Naive thymus-derived CD4-positive, alpha-beta T cell (primary cell): Measurements from ENCODE around the gene CELA3A. TPM values are rescaled to one million over a fixed set of nuclear protein-coding genes. Genes with fewer than 3 reads are reported as not detected.

Source experiments
- ATAC-seq: fragments of 150-1000 bp; cut with Tn5 transposase; 2 replicates; pipeline ENCODE4 v1.10.0; 2021; ENCODE audit warnings: mild to moderate bottlenecking, moderate library complexity
- CTCF ChIA-PET: fragments of 350-600 bp; sonication (Branson Sonifier 250); formaldehyde crosslinking; loops from one replicate; lab custom pipeline; 2021; ENCODE audit warnings: antibody characterized with exemption; lab: Charles Lee
- POLR2A ChIA-PET: fragments of 350-600 bp; sonication (Branson Sonifier 250); formaldehyde crosslinking; loops from one replicate; lab custom pipeline; 2021; ENCODE audit warnings: antibody characterized with exemption, inconsistent platforms; lab: Charles Lee
- DNase-seq, 9 donors: peaks; one replicate each; pipeline versions ENCODE4 v3.0.0 to v3.0.0-alpha.2; 2020 to 2022; ENCODE audit warnings: mixed read lengths in 1 of 9
- H3K27ac ChIP-seq: one replicate; pipeline ENCODE4 v1.7.0; 2013; ENCODE audit warnings: mild to moderate bottlenecking, low read depth, low read length, moderate library complexity
- H3K27me3 ChIP-seq, 2 donors: one replicate each; pipeline ENCODE4 v1.7.0; 2013; ENCODE audit warnings: low read length in 2 of 2, mild to moderate bottlenecking in 2 of 2, moderate library complexity in 2 of 2; ENCODE audit not compliant: control insufficient read depth in 2 of 2, insufficient read depth in 2 of 2
- H3K36me3 ChIP-seq, 3 experiments: 1 replicate in 2 of 3; 2 replicates in 1 of 3; pipeline ENCODE4 v1.7.0; 2013; ENCODE audit warnings: low read length in 3 of 3, mild to moderate bottlenecking in 3 of 3, moderate library complexity in 1 of 3; ENCODE audit not compliant: insufficient read depth in 3 of 3, control insufficient read depth in 2 of 3
- H3K4me1 ChIP-seq, 2 donors: one replicate each; pipeline ENCODE4 v1.7.0; 2013; ENCODE audit warnings: low read length in 2 of 2, mild to moderate bottlenecking in 2 of 2, moderate library complexity in 1 of 2; ENCODE audit not compliant: control insufficient read depth in 2 of 2, insufficient read depth in 2 of 2
- H3K4me3 ChIP-seq: 2 replicates; pipeline ENCODE4 v1.7.0; 2013; ENCODE audit warnings: mild to moderate bottlenecking, low read length
- H3K9me3 ChIP-seq, 3 experiments: 1 replicate in 2 of 3; 2 replicates in 1 of 3; pipeline ENCODE4 v1.7.0; 2013; ENCODE audit warnings: low read length in 3 of 3; ENCODE audit not compliant: control insufficient read depth in 2 of 3
- H3K27ac Mint-ChIP-seq, 9 donors: one replicate each; pipeline ENCODE4 v1.8.0; 2020 to 2022; ENCODE audit warnings: mixed read lengths in 9 of 9, mild to moderate bottlenecking in 8 of 9, moderate library complexity in 5 of 9, inconsistent platforms in 2 of 9
- H3K27me3 Mint-ChIP-seq, 5 donors: one replicate each; pipeline ENCODE4 v1.8.0; 2021 to 2022; ENCODE audit warnings: mixed read lengths in 5 of 5, mild to moderate bottlenecking in 1 of 5
- H3K36me3 Mint-ChIP-seq, 5 donors: one replicate each; pipeline ENCODE4 v1.8.0; 2020 to 2022; ENCODE audit warnings: mixed read lengths in 5 of 5, mild to moderate bottlenecking in 3 of 5, inconsistent platforms in 1 of 5
- H3K4me1 Mint-ChIP-seq, 7 donors: one replicate each; pipeline ENCODE4 v1.8.0; 2020 to 2022; ENCODE audit warnings: mixed read lengths in 7 of 7, mild to moderate bottlenecking in 3 of 7, inconsistent platforms in 1 of 7
- H3K4me3 Mint-ChIP-seq, 10 donors: one replicate each; pipeline ENCODE4 v1.8.0; 2020 to 2022; ENCODE audit warnings: mild to moderate bottlenecking in 10 of 10, mixed read lengths in 10 of 10, moderate library complexity in 6 of 10, inconsistent platforms in 2 of 10
- H3K9me3 Mint-ChIP-seq, 11 donors: one replicate each; pipeline ENCODE4 v1.8.0; 2020 to 2022; ENCODE audit warnings: mixed read lengths in 11 of 11, mild to moderate bottlenecking in 4 of 11, inconsistent platforms in 1 of 11, moderate library complexity in 1 of 11
- intact Hi-C, 2 donors: fragments of 100-400 bp; cut with micrococcal nuclease; formaldehyde crosslinking; loops; one replicate each; pipeline ENCODE4 v1.15.1; 2023
- polyA plus RNA-seq, 2 donors: library from polyadenylated mRNA; unstranded; fragments of 300-500 nt; fragmentation: Illumina TruSeq; gene quantifications; one replicate each; pipeline ENCODE4 v1.2.3, GENCODE V29; 2021
- total RNA-seq, 6 experiments: library from RNA in 5 of 6; stranded (reverse) in 5 of 6; gene quantifications; 1 replicate in 5 of 6; 2 replicates in 1 of 6; pipeline ENCODE4 v1.2.3 and lab custom pipeline; 2021 to 2026

Gene CELA3A
- total RNA-seq (not detected), polyA plus RNA-seq (not detected), total RNA-seq (lab: John Stamatoyannopoulos, UW) (not detected)

- no peak within 1 kb of the TSS for H3K4me3 ChIP-seq
- H3K27ac ChIP-seq = no peak within 1 kb of the TSS
- intact Hi-C loops = no loop called here
- CTCF ChIA-PET = no interaction called here
- ATAC-seq (no peak), DNase-seq (no peak)
- Mint-ChIP-seq H3K27me3 (no peaks in the 10 kb centered on the region), H3K27ac (peak within 1 kb of the TSS in 1 of 9 donors; percentile 90), H3K4me1 (peaks cover 0 to 2% (median 0%) of the 10 kb centered on the region in 7 donors), H3K4me3 (no peak within 1 kb of the TSS), H3K9me3 (peaks cover 0 to 3% (median 0%) of the 10 kb centered on the region in 11 donors), H3K36me3 (no peaks in the 10 kb centered on the region)
- H3K27me3 ChIP-seq = no peaks in the 10 kb centered on the region
- no peaks in the 10 kb centered on the region for H3K36me3 ChIP-seq
- POLR2A ChIA-PET = interaction anchor here (0.7 kb wide), 1 partner anchor 64 kb away, joined by 3 read pairs; no protein-coding TSS in a partner anchor
- H3K4me1 ChIP-seq = no peaks in the 10 kb centered on the region
- no peaks in the 10 kb centered on the region for H3K9me3 ChIP-seq
Measured at GRCh38 chr1:22001409-22001808, at the start of gene CELA3A. Gene CELA3A, plus strand, starts transcription at chr1:22001657. Its CDS starts 18 bp downstream, at chr1:22001675.

GRCh38 chr1:21952786-21953520, 48.5 kb upstream of the CELA3A start:
- Mint-ChIP-seq H3K27ac (peak overlapping the region in 5 of 9 donors; percentile 14 to 77 (median 59)), H3K9me3 (no peaks in the 10 kb centered on the region), H3K27me3 (peaks cover 0 to 2% (median 0%) of the 10 kb centered on the region in 5 donors), H3K4me1 (peaks cover 10 to 28% (median 20%) of the 10 kb centered on the region in 7 donors), H3K4me3 (no peak overlapping the region), H3K36me3 (no peaks in the 10 kb centered on the region)
- ATAC-seq (no peak), DNase-seq (no peak)
- Histone ChIP-seq H3K36me3 (no peaks in the 10 kb centered on the region), H3K27me3 (no peaks in the 10 kb centered on the region), H3K4me3 (no peak overlapping the region), H3K9me3 (no peaks in the 10 kb centered on the region), H3K27ac (no peak overlapping the region), H3K4me1 (peaks cover 8 to 24% of the 10 kb centered on the region in 2 donors)
- CTCF ChIA-PET = no interaction called here
- POLR2A ChIA-PET = no interaction called here
- intact Hi-C loops = no loop called here

GRCh38 chr1:21955058-21955457, 46.4 kb upstream of the CELA3A start:
- no peaks in the 10 kb centered on the region for H3K36me3 ChIP-seq
- ChIA-PET POLR2A (interaction anchor here (1.2 to 1.5 kb wide), 2 partner anchors 10 to 172 kb away, joined by 3 read pairs; partner anchors contain the start of gene USP48), CTCF (interaction anchor here (0.9 kb wide), 1 partner anchor 32 kb away, joined by 3 read pairs; no protein-coding TSS in a partner anchor)
- H3K9me3 Mint-ChIP-seq = no peaks in the 10 kb centered on the region
- H3K27ac Mint-ChIP-seq = peak overlapping the region in 3 of 9 donors; percentile 23 to 38 (median 29)
- no peak overlapping the region for H3K4me3 ChIP-seq
- no peaks in the 10 kb centered on the region for H3K27me3 ChIP-seq
- H3K36me3 Mint-ChIP-seq = no peaks in the 10 kb centered on the region
- no peaks in the 10 kb centered on the region for H3K9me3 ChIP-seq
- H3K27me3 Mint-ChIP-seq = peaks cover 0 to 7% (median 2%) of the 10 kb centered on the region in 5 donors
- no peak overlapping the region for H3K27ac ChIP-seq
- DNase-seq (no peak), ATAC-seq (no peak)
- H3K4me1 Mint-ChIP-seq = peaks cover 17 to 44% (median 29%) of the 10 kb centered on the region in 7 donors
- peaks cover 8 to 31% of the 10 kb centered on the region in 2 donors for H3K4me1 ChIP-seq
- intact Hi-C loops = no loop called here
- peak overlapping the region in 1 of 10 donors; percentile 14 for H3K4me3 Mint-ChIP-seq

- DNase-seq = no peak
- Histone ChIP-seq H3K36me3 (no peaks in the 10 kb centered on the region), H3K4me3 (no peak overlapping the region), H3K9me3 (no peaks in the 10 kb centered on the region), H3K4me1 (peaks cover 8 to 31% of the 10 kb centered on the region in 2 donors), H3K27me3 (no peaks in the 10 kb centered on the region), H3K27ac (peak overlapping the region; percentile 62)
- Mint-ChIP-seq H3K4me3 (peak overlapping the region in 9 of 10 donors; percentile 9 to 86 (median 80)), H3K27ac (peak overlapping the region in 7 of 9 donors; percentile 41 to 99 (median 93)), H3K4me1 (peaks cover 17 to 44% (median 29%) of the 10 kb centered on the region in 7 donors), H3K9me3 (no peaks in the 10 kb centered on the region), H3K27me3 (peaks cover 0 to 7% (median 2%) of the 10 kb centered on the region in 5 donors), H3K36me3 (no peaks in the 10 kb centered on the region)
- intact Hi-C loops = loop anchor here in 1 of 2 donors (2.0 kb wide), 2 partner anchors 47 to 297 kb away; no protein-coding TSS in a partner anchor
- no peak for ATAC-seq
- POLR2A ChIA-PET = interaction anchor here (1.2 to 2.2 kb wide), 3 partner anchors 11 to 172 kb away, joined by 3 to 10 read pairs (median 5); partner anchors contain the start of gene USP48
- CTCF ChIA-PET = interaction anchor here (0.9 to 1.4 kb wide), 2 partner anchors 13 to 33 kb away, joined by 3 read pairs; no protein-coding TSS in a partner anchor
Measured at GRCh38 chr1:21955501-21956281, 45.8 kb upstream of the CELA3A start.

GRCh38 chr1:21956720-21957552, 44.5 kb upstream of the CELA3A start:
- ATAC-seq = peak; percentile 96
- Histone ChIP-seq H3K36me3 (no peaks in the 10 kb centered on the region), H3K27ac (peak overlapping the region; percentile 62), H3K27me3 (no peaks in the 10 kb centered on the region), H3K4me1 (peaks cover 8 to 31% of the 10 kb centered on the region in 2 donors), H3K4me3 (peak overlapping the region; percentile 43), H3K9me3 (no peaks in the 10 kb centered on the region)
- Mint-ChIP-seq H3K9me3 (no peaks in the 10 kb centered on the region), H3K4me1 (peaks cover 17 to 44% (median 29%) of the 10 kb centered on the region in 7 donors), H3K27me3 (peaks cover 0 to 7% (median 2%) of the 10 kb centered on the region in 5 donors), H3K27ac (peak overlapping the region; percentile 77 to 99 (median 93)), H3K4me3 (peak overlapping the region; percentile 65 to 86 (median 80)), H3K36me3 (no peaks in the 10 kb centered on the region)
- intact Hi-C loops = loop anchor here in 1 of 2 donors (1.0 to 2.0 kb wide), 4 partner anchors 20 to 298 kb away; partner anchors contain the start of genes HSPG2 and USP48
- CTCF ChIA-PET = interaction anchor here (0.6 to 1.4 kb wide), 2 partner anchors 14 to 179 kb away, joined by 3 to 4 read pairs; no protein-coding TSS in a partner anchor
- peak; percentile 21 to 84 (median 76) for DNase-seq
- POLR2A ChIA-PET = interaction anchor here (0.7 to 2.2 kb wide), 6 partner anchors 11 to 180 kb away, joined by 3 to 10 read pairs (median 4); partner anchors contain the start of gene USP48
